ENCODE results near the gene RPL38. TPM values are rescaled to one million over a fixed set of nuclear protein-coding genes. Genes with fewer than 3 reads are reported as not detected.
"Not testable (repeated sequence)": the region's sequence is repeated elsewhere in the genome, so short reads cannot be mapped to it uniquely, and the experiment has no call there.

RPL38 gene
- total RNA-seq, 1 donor from 2014 or later, result 1,176 TPM

DNA sequence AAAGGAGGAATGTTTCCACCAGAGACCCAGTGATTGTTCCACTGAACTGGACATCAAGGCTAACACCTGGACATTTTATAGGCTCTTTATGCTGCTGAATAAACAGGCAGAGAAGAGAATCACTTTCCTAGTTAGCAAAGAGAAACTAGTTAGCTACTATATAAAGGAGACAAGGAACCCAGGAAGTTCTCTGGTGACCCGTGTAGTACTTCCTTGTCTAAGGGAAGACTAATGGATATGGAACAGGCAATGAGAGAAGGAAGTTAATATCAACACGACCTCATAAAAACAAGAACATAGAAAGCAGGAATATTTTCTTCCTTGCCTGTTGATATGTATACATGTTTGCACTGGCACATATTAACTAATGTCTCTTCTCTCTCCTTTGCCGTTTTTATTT lies 30.8 kb upstream of the RPL38 start:
- Mint-ChIP-seq H3K4me1 (no peaks in the 10 kb centered on the region), H3K27ac (no peak overlapping the region), H3K27me3 (peaks cover 23% of the 10 kb centered on the region), H3K4me3 (no peak overlapping the region), H3K36me3 (ENCODE audit: low read depth) (no peaks in the 10 kb centered on the region), H3K9me3 (no peaks in the 10 kb centered on the region)
- intact Hi-C loops (cut with micrococcal nuclease), result no loop called here
- no peak for DNase-seq

DNA sequence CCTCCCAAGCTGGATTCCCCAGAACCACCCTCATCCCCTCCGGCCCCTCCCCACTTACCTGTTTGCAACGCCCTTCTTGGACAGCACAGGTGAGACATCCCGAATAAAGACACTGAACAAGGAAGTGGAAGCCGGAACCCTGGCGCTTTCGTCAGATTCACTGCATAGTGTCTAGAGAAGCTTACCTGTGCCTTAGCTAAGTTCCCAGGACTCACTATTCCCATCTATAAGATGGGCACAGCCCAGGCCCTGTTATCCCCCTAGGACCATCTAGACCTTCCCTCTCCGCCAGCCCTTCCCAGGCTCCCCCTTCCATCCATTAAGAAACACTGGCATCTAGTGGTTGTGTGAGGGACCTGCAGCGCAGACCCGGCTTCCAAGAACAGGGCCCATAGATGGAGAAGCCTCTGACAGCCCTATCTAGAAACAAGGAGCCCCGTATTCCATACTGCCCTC lies 26.9 kb upstream of the RPL38 start:
- no peak overlapping the region for H3K4me3 Mint-ChIP-seq
- no peaks in the 10 kb centered on the region for H3K36me3 Mint-ChIP-seq (ENCODE audit: low read depth)
- no peaks in the 10 kb centered on the region for H3K9me3 Mint-ChIP-seq

DNA sequence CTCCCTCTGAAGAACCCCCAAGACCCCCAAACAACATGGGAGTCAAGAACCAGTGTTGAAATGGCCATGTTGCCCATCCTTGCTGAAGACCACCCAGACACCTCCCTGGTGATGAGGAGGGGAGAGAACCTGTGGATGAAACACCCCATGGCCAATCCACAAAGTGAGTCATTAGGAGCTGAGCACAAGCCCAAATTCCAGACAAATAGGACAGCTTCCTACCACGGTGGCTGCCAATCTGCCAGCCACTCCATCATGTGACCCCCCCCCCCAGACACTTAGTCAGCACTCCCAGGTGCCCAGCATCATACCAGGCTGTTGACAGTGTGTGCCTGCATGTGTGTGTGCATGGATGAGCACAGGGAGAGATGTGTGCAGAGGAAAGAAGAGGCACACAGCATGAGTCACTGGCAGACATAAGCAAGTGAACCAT lies 26.4 kb upstream of the RPL38 start:
- Mint-ChIP-seq H3K27ac (no peak overlapping the region), H3K27me3 (peaks cover 18% of the 10 kb centered on the region), H3K4me3 (no peak overlapping the region), H3K9me3 (no peaks in the 10 kb centered on the region), H3K36me3 (ENCODE audit: low read depth) (no peaks in the 10 kb centered on the region), H3K4me1 (no peaks in the 10 kb centered on the region)
- no peak for DNase-seq
- intact Hi-C loops (cut with micrococcal nuclease), result loop anchor here (5.0 kb wide), 1 partner anchor 85 kb away; no protein-coding TSS in a partner anchor

More for the DNA sequence above, 26.9 kb upstream of the RPL38 start:
- Mint-ChIP-seq H3K27me3 (peaks cover 17% of the 10 kb centered on the region), H3K4me1 (no peaks in the 10 kb centered on the region), H3K27ac (no peak overlapping the region)
- DNase-seq, result peak; percentile 80
- intact Hi-C loops (cut with micrococcal nuclease), result loop anchor here (5.0 kb wide), 1 partner anchor 84 kb away; no protein-coding TSS in a partner anchor

DNA sequence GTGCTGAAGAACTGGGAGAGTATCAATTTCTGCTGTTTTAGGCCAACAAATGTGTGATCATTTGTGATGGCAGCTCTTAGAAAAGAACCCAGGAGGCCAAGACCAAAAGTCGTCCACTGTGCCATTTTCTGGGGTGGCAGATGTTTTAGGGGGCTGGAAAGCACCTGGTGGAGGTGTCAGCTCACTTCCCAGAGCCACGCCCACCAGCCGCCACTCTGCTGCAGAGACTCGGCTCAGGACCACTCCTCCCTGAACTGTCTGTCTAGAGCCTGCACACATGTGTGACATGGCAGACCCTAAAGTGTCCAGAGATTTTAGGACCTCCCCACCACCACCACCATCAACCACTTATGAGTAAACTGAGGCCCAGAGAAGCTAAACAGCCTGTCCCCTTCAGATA lies 23.9 kb upstream of the RPL38 start:
- no peaks in the 10 kb centered on the region for H3K9me3 Mint-ChIP-seq
- H3K4me1 Mint-ChIP-seq, result no peaks in the 10 kb centered on the region
- H3K27ac Mint-ChIP-seq, result no peak overlapping the region
- intact Hi-C loops (cut with micrococcal nuclease), result loop anchor here (5.0 kb wide), 1 partner anchor 87 kb away; no protein-coding TSS in a partner anchor
- H3K4me3 Mint-ChIP-seq, result no peak overlapping the region
- H3K27me3 Mint-ChIP-seq, result peaks cover 13% of the 10 kb centered on the region
- DNase-seq, result no peak
- H3K36me3 Mint-ChIP-seq (ENCODE audit: low read depth), result no peaks in the 10 kb centered on the region

DNA sequence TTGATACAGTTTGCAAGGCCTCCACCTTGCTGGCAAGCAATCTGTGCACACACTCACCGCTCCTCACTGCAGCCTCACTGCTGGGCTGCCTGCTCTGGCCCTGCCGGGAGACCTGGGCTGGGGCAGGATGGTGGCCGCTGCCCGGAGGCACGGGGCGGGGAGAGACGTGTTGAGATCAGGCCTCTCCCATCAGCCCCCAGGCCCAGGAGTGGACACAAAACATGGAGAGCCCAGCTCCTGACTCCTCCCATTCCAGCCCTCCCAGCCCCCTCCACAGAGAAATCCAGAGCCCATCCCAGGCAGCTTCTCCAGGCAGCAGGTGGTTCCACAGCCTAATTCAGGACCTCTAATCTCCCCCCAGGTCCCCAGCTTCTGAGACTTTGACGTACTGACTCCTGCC lies 23.1 kb upstream of the RPL38 start:
- H3K36me3 Mint-ChIP-seq (ENCODE audit: low read depth), result no peaks in the 10 kb centered on the region
- H3K27ac Mint-ChIP-seq, result no peak overlapping the region
- H3K4me1 Mint-ChIP-seq, result no peaks in the 10 kb centered on the region
- H3K27me3 Mint-ChIP-seq, result peaks cover 7% of the 10 kb centered on the region
- DNase-seq, result no peak
- H3K9me3 Mint-ChIP-seq, result no peaks in the 10 kb centered on the region
- intact Hi-C loops (cut with micrococcal nuclease), result no loop called here
- H3K4me3 Mint-ChIP-seq, result no peak overlapping the region

DNA sequence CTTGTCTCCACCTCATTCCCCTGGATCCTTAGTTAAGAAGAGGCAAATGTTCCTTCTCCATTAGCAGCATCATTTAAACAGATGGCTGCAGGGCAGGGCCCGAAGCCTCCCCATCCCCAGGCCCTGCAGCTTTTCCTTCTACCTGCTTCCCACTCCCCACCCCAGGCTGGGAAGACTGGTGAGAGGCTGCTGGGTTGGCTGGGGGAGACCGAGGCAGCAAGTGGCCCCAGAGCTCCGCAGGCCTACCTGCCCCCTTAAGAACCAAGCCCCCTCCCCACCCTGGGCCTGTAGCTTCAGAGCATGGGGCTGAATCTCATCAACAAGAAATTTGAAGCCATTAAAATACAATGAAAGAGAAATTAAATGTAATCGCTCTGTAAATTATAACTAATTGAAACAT lies 22.1 kb upstream of the RPL38 start:
- Mint-ChIP-seq H3K27ac (no peak overlapping the region), H3K4me3 (no peak overlapping the region), H3K36me3 (ENCODE audit: low read depth) (no peaks in the 10 kb centered on the region), H3K9me3 (no peaks in the 10 kb centered on the region), H3K4me1 (no peaks in the 10 kb centered on the region), H3K27me3 (peaks cover 6% of the 10 kb centered on the region)
- DNase-seq, result no peak
- intact Hi-C loops (cut with micrococcal nuclease), result no loop called here

DNA sequence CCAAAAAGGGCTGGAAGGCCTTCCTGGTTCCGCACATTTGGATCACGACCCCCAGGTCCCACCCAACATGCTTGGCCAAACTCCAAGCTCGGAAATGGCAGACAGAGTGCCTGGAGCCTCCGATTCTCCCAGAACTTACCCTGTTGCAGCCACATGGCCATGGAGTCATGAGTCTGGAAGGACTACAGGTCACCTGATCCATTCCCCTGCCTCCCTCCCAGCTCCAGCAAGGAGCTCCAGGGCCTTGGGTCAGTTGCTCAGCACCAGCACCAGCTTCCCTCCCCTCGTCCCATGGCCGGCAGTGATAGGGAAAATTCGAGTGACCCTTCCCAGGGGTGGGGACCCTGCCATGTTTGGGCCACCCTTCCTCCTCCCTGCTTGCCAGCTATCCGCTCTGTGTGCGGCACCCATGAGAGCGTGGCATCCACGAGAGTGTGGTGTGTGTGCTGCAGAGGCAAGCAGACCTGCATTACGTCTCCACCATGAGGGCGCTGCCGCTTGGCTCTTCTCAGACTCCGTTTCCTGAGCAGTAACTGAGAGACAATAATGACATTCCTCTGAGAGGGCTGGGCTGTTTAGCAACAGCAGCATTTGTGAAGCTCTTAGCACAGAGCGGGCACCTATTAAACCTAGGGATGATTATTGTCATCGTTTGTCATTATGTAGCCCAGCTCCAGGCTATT lies 21.3 kb upstream of the RPL38 start:
- H3K27me3 Mint-ChIP-seq, result peaks cover 2% of the 10 kb centered on the region
- intact Hi-C loops (cut with micrococcal nuclease), result no loop called here

DNA sequence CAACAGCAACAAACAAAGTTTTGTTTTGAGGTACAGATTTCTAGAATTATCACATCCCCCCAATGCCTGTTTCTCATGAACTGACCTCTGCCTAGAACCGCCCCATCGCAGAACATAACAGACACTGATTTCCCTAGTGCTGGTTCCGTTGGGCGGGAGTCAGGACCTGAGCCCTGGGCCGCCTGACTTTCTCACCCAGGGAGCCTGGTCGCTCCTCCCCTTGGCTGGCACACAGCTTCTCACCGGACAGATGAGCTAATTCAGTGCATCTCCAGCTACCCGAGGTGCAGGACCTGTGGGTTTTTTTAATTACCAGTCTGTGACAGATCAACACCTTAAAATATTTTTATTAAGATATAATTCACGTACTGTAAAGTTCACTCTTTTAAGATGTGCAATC lies 20.1 kb upstream of the RPL38 start:
- Mint-ChIP-seq H3K4me1 (no peaks in the 10 kb centered on the region), H3K36me3 (ENCODE audit: low read depth) (no peaks in the 10 kb centered on the region)

More for the DNA sequence above, 21.3 kb upstream of the RPL38 start:
- H3K27ac Mint-ChIP-seq, result no peak overlapping the region
- no peak overlapping the region for H3K4me3 Mint-ChIP-seq
- H3K36me3 Mint-ChIP-seq (ENCODE audit: low read depth), result no peaks in the 10 kb centered on the region
- no peaks in the 10 kb centered on the region for H3K9me3 Mint-ChIP-seq
- no peak for DNase-seq
- H3K4me1 Mint-ChIP-seq, result no peaks in the 10 kb centered on the region

DNA sequence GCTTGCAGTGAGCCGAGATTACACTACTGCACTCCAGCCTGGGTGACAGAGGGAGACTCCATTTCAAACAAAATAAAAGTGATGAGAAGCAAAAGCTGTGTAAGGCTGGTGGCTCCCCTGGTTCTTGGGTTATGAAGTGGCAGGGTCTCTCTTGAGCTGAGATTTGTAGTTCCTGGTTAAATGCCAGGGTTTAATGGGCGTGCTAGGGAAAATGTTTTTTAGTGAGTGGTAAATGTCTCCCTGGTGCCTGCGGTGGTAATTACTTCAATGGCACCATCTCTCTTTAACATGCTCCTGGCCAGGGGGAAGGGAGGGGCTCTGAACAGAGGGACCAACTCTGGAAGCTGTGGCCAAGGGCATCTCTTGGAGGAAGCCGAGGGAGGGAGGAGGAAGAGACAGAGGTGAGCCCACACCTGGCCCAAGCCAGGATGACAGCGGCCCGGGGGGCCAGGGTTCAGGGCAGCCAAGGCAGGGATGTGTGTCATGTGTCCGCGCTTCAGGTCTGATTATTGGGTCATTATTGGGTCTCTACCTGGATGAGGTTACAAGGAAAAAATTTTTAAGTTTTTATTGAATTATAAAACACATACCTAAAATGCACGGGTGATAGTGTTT lies 17.8 kb upstream of the RPL38 start:
- Mint-ChIP-seq H3K4me1 (no peaks in the 10 kb centered on the region), H3K27ac (no peak overlapping the region), H3K9me3 (no peaks in the 10 kb centered on the region), H3K27me3 (peaks cover 5% of the 10 kb centered on the region), H3K36me3 (ENCODE audit: low read depth) (no peaks in the 10 kb centered on the region), H3K4me3 (no peak overlapping the region)
- intact Hi-C loops (cut with micrococcal nuclease), result no loop called here
- no peak for DNase-seq

More for the DNA sequence above, 20.1 kb upstream of the RPL38 start:
- intact Hi-C loops (cut with micrococcal nuclease), result no loop called here
- no peak for DNase-seq
- Mint-ChIP-seq H3K9me3 (no peaks in the 10 kb centered on the region), H3K4me3 (no peak overlapping the region), H3K27ac (no peak overlapping the region), H3K27me3 (peaks cover 2% of the 10 kb centered on the region)

DNA sequence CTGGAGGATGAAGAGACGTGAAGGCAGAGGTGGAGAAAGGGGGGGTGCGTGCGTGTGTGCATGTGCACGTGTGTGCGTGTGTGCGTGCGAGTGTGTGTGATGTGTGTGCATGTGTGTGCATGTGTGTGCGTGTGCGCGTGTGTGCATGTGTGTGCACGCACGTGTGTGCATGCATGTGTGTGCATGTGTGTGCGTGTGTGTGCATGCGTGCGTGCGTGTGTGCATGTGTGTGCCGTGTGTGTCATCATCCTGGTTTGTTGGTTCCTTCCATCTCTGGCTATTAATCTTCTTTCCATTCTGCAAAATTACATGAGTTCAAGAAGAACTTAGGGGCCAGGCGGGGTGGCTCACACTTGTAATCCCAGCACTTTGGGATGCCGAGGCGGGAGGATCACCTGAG lies 17.0 kb upstream of the RPL38 start:
- no peak overlapping the region for H3K4me3 Mint-ChIP-seq
- peaks cover 5% of the 10 kb centered on the region for H3K27me3 Mint-ChIP-seq
- H3K36me3 Mint-ChIP-seq (ENCODE audit: low read depth), result no peaks in the 10 kb centered on the region
- no peaks in the 10 kb centered on the region for H3K9me3 Mint-ChIP-seq
- H3K4me1 Mint-ChIP-seq, result no peaks in the 10 kb centered on the region
- DNase-seq, result no peak
- intact Hi-C loops (cut with micrococcal nuclease), result no loop called here
- H3K27ac Mint-ChIP-seq, result no peak overlapping the region

DNA sequence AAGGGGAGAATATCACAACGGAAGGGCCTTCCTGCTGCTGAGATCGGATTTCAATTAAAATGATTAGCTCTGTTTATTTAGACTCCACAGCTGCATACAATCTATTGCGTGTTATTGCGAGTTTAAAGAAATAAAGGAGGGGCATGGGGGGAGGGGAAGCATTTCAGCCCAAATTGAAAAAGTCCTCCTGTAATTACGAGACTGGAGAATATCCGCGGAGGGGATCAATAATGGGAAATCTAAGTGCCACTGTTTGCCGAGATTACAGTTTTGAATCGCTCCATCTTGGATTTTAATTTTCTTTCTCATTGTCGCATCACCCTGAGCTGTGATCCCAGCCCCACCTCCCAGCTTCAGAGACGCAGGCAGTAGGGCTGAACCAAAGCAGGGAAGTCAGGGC lies 15.7 kb upstream of the RPL38 start:
- Mint-ChIP-seq H3K27me3 (peaks cover 6% of the 10 kb centered on the region), H3K9me3 (no peaks in the 10 kb centered on the region), H3K4me3 (no peak overlapping the region), H3K36me3 (ENCODE audit: low read depth) (no peaks in the 10 kb centered on the region), H3K27ac (no peak overlapping the region), H3K4me1 (no peaks in the 10 kb centered on the region)
- DNase-seq, result no peak
- intact Hi-C loops (cut with micrococcal nuclease), result no loop called here

DNA sequence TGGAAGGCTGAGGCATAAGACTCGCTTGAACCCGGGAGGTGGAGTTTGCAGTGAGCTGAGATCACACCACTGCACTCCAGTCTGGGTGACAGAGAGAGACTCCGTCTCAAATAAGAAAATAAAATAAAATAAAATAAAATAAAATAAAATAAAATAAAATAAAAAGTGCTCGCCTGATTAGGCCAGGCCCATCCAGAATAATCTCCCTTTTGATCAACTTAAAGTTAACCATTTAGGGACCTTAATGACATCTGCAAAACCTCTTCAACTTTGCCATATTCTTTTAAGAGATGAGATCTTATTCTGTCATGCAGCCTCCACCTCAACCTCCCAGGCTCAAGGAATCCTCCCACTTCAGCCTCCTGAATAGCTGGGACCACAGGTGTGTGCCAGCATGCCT lies 14.8 kb upstream of the RPL38 start:
- H3K27me3 Mint-ChIP-seq; DNase-seq; intact Hi-C loops (cut with micrococcal nuclease); H3K9me3 Mint-ChIP-seq; H3K4me3 Mint-ChIP-seq; H3K36me3 Mint-ChIP-seq (ENCODE audit: low read depth); H3K27ac Mint-ChIP-seq; H3K4me1 Mint-ChIP-seq: not testable (repeated sequence)

DNA sequence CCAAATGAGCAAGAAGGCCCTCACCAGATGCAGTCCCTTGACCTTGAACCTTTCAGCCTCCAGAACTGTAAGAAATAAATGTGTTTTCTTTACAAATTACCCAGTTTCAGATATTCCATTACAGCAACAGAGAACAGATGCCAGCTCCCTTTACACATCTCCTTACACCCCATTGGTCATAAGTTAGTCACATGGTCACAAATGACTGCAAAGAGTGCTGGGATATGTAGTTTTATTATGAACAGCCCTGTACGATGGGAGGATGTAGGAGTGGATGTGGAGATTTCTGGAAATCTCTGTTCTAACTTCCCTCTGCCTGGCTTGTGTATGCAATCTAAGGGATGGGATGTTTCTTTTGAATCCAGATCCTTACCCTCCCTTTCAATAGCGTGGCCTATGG lies 13.3 kb upstream of the RPL38 start:
- H3K36me3 Mint-ChIP-seq (ENCODE audit: low read depth), result no peaks in the 10 kb centered on the region
- H3K4me3 Mint-ChIP-seq, result no peak overlapping the region
- peaks cover 7% of the 10 kb centered on the region for H3K27me3 Mint-ChIP-seq
- H3K4me1 Mint-ChIP-seq, result peaks cover 3% of the 10 kb centered on the region
- H3K27ac Mint-ChIP-seq, result no peak overlapping the region
- H3K9me3 Mint-ChIP-seq, result no peaks in the 10 kb centered on the region
- no peak for DNase-seq
- intact Hi-C loops (cut with micrococcal nuclease), result no loop called here

DNA sequence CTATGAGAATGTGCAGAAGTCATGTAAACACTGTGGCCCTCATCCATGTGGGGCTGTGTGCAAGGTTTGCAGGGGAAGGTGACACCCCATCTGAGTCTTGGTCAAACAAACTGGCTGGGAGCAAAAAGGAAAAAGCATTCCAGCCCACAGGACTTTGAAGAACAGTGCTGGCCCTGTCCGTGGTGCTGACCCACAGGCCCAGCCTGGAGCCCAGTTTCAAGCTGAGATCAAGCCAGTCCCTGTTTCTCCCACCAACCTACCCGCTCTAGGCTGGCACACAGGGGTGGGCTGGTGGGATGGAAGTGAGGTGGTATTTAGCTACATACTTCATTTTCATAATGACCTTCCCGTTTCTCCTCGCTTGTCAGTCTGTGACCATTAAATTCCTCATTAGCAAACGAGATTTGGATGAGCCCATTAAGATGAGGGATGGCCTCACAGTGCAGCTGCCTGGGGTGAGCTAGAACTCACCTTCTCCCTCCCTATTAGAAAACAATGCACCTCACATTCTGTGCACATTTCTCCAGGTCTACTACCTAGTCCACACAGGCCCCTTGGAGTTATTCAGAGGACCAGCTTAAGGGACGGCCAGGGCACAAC lies 12.6 kb upstream of the RPL38 start:
- Mint-ChIP-seq H3K9me3 (no peaks in the 10 kb centered on the region), H3K36me3 (ENCODE audit: low read depth) (no peaks in the 10 kb centered on the region), H3K4me1 (peaks cover 3% of the 10 kb centered on the region), H3K27ac (no peak overlapping the region), H3K27me3 (peaks cover 7% of the 10 kb centered on the region), H3K4me3 (no peak overlapping the region)
- no peak for DNase-seq
- intact Hi-C loops (cut with micrococcal nuclease), result no loop called here

Measured in activated CD4-positive, alpha-beta T cell treated with anti-CD3 and anti-CD28 coated beads, Interleukin-2, amount 10 ng/mL, durations not matched to agents 24 days and 14 days (primary cell).